GM18951 (cell line): ENCODE measurements around the gene TFF1.

Experiments
- POLR2A ChIP-seq: IDR thresholded peaks from 4 replicates; pipeline ENCODE4 v1.6.1; 2011; ENCODE audit warnings: mild to moderate bottlenecking; ENCODE audit not compliant: insufficient read length, insufficient read depth; ENCODE audit errors: extremely low read depth
- in situ Hi-C: fragments of 300-500 bp; cut with MboI; formaldehyde crosslinking; loops from one replicate; pipeline ENCODE4 v1.12.0; 2022; ENCODE audit warnings: low sequenced_read_pairs, mixed read lengths, inconsistent platforms; ENCODE audit not compliant: unreplicated experiment

Gene TFF1

DNA sequence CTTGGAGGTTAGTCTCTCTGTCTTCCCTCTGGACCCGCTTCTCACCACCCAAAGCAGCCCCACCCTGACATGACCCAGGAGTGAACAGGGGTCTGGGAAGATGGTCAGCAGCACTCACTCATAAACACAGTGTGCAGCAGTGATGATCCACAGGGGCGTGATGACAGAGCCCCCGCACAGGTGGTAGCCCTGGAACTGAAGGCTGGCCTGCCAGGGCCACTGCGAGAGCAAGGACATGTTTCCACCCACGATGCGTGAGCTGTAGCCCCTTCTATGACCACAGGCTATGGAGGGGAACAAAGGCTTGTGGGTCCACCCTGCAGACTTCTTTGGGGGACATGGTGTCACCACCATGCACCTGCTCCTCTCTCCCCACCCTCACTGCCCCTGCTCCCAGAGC lies 16.6 kb upstream of the TFF1 start:
- in situ Hi-C loops, result no loop called here
- TF ChIP-seq POLR2A, result no peak

DNA sequence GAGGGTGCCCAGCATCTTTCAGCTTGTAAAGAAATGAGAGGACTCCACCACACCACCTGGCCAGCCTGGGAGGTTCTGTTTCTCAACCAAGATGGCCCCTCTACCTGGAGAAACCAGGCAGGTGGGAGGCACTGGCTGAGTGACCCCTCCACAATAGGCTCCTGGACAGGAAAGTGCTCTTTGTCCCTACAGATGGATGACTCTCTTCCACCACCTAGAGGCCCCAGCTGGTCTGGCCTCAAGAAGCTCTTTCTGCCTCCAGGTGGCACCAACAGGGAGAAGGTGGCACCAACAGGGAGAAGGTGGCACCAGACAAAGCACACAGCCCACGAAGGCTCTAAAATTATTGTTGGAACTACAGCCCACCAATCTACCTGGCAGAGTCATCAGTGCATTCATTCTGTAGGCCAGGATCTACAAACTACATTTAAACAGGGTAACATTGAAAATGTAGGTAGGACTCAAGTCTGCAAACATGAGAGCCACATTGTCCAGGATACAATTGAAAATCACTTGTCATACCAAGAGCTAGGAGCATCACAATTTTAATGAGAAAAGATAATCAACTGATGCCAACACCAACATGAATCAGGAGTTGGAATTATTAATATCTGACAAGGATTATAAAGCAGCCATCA lies 15.1 kb upstream of the TFF1 start:
- TF ChIP-seq POLR2A, result no peak
- in situ Hi-C loops, result no loop called here

DNA sequence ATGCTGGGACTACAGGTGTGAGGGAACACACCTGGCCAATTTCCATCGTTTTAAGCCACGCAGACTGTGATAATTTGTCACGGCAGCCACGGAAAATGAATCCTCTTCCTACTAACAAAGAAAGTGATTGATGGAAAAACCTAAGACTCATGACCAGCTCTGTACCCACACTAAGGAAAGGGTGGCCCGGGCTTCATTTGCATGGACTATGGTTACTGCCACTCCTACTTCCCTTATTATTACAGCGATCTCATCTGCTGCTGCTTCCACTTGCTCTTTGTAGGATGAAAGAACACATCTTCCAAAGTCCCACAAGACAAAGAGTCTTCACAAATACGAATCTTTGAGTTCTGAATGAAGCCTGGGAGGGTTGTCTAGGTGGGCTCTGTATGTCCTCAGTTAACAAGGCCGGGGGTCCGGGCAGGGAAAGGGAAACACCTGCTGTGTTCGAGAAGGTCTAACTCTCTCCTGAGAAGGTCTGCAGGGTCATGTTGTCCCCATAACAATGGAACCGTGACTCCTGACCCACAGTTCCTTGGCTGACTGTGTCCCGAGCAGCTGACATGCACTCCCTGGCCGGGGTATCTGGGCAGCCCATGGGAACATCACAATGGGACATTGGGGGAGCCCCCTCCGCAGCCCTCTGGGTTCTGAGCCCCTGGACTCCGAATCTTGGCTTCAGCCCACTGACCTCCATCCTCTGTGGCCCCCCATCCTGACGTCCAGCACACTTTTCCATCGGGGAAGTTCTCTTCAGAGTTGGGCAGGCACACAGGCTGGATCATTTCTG lies 13.3 kb upstream of the TFF1 start:
- in situ Hi-C loops, result no loop called here
- no peak for TF ChIP-seq POLR2A

DNA sequence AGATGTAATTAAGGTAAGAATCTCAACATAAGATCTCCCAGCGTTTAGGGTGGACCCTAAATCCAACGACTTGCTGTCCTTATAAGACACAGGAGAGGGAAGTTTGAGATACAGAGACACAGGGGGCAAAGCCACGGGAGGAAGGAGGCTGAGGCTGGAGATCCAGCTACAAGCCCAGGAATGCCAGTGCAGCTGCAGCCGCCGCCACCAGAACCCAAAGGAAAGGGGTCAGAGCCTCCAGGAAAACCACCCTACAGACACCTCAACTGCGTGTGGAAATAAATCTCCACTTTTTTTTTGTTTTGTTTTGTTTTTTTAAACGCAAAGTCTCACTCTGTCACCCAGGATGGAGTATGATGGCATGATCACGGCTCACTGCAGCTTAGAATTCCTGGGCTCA lies 12.1 kb upstream of the TFF1 start:
- no peak for TF ChIP-seq POLR2A
- in situ Hi-C loops, result no loop called here

DNA sequence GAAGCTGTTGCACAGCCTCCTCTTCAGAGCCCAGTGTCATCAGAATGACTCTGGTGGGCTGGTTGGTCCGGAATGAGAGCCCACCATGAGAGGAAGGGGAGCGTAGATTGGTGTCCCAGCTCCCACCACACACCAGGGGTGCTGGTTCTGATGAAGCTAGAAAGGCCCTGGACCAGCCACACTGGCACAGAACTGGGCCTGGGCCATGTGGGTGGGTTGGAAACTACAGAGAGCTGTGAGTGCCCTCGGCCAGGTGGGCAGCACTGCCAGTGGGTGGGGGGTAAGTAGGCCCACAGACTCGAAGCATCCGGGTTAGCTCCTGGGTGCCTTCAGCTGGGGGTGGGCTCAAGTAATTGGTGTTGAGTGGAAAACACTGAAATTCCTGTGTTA lies 11.6 kb upstream of the TFF1 start:
- no peak for TF ChIP-seq POLR2A
- in situ Hi-C loops, result no loop called here

DNA sequence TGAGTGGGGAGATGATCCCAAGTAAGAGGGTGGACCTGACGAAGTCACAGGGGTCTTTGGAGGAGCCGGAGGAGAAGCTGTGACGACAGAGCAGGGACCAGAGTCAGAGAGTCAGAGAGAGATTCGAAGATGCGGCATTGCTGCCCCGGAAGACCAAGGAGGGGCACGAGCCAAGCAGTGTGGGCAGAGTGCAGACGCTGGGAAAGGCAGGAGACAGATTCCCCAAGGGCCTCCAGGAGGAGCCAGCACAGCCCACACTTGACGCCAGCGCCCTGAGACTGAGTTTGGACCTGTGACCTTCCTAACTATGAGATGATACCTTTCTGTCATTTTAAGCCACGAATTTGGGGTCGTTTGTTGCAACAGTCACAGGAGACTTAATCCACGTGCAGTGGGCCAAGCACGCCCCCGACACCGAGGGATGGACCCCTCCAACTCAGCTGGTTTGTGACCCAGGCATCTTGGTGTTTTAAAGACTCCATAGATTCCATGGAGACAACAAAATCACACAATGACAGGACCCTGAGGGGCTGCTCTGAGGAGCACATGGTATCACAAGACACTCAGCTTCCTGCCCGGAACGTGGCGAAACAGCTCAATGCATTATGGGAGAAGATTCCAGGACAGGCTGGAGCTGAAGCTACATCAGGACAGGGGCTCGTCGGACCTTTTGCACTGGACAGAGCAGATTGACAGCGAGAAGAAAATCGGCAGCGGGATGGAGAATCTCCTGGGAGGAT lies 11.0 kb upstream of the TFF1 start:
- in situ Hi-C loops, result no loop called here
- TF ChIP-seq POLR2A, result no peak

DNA sequence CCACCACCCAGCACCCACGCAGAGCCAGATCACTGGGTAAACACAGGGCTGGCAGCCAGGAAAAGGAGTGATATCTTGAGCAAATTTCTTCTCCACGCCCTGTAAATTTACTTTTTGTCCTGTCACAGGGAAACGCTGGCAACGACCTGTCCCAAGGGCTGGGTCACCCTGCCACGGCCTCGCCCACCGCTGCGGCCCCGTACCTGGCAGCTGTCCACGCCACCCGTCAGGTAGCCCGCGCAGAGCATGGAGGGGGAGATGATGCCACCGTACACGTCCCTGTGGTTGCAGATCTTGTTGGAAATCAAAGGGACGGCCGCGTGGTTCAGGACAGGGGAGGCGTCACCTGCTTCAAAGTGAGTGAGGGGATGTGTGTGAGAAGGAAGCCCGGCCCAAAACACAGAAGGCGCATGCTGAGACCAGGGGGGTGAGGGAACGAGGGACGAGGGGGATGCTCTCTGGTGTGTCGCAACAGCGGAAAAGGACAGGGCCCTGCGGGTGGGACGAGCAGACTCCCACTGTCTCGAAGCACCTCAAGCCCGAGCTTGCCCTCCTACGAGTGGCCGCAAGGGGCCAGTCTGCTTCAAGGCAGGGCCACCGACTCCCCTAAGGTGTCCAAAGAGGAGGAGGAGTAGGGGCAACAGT lies 10.1 kb upstream of the TFF1 start:
- no peak for TF ChIP-seq POLR2A
- in situ Hi-C loops, result no loop called here

DNA sequence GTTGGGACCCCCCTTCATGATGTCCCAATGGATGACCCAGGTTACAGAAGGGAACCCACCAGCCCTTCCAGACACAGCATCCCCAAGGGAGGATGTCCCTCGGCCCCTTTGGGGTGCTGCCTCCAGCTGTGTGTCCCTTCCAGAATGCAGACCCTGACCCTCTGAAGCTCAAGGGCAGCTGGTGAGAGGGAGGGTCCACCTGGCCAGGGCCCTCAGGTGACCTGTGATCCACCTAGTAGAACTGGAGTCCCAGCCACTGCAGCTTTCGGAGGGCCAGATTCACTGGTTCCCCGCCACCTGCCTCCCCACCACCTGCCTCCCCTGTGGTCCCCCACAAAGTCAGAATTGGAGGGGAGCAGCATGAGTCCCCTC lies 9.6 kb upstream of the TFF1 start:
- in situ Hi-C loops, result no loop called here
- TF ChIP-seq POLR2A, result no peak

DNA sequence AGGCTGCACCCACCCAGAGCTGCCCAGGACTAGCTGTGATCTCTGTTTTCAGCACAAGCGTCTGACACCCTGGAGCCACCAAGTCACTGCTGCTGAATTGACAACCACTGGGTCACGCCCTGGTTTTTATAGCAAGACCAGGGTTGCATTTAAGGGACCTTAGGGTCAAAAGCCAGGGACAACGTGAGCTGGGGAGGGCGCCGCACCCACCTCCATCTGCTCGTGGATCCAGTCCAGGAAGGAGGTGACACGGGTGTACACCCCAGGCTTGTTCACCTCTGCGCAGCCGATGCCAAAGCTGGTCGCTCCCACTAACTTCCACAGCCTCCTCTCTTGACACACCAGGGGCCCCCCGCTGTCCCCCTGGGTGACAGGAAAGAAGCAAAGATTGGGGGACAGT lies 9.2 kb upstream of the TFF1 start:
- in situ Hi-C loops, result no loop called here

DNA sequence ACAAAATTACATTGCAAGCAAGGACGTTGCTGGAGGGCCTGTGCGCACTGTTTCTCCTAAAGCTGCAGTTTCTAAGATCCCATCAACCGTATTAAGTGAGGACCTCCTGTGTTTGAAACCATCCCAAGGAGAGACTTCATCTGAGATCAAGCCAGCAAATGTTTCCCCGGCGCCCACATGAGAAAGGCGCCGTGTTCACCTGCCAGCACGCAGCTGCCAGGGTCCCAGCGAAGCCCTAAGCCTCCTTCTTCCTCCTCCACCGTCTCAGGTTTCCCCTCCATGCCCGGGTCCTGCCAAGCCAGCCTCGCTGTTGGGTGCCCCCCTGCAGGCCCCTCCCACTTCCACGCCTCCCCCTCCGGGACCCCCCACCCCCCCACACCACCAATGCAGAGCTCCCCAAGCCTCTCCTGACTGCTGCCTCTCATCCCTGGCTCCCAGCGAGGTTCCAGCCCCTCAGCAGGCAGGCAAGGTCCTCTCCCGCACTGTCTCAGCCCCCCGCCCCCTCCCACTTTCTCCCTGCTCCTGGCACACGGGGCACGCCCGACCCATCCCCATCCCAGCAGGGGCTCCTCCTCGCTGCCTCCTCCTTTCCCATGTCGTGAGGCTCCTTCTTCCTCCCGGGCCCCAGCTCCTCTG lies 8.6 kb upstream of the TFF1 start:
- no peak for TF ChIP-seq POLR2A
- in situ Hi-C loops, result no loop called here

More for the DNA sequence above, 9.2 kb upstream of the TFF1 start:
- no peak for TF ChIP-seq POLR2A

DNA sequence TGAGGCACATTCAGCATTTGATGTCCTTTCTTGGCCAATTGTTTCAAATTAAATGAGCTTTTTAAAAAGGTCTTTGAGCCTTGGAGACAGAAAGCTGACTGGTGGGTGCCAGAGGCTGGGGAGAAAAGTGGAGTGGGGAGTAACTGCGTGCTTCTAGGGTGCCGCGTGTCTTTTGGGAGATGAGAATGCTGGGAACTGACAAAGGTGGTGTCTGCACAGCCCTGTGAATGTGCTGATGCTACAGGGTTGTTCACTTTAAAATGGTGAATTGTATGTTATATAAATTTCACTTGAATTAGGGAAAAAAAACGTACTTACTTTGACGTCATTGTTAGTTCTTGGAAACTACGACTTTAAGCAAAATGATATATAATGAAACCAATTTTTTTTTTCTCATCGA lies 8.1 kb upstream of the TFF1 start:
- TF ChIP-seq POLR2A, result no peak
- in situ Hi-C loops, result no loop called here

DNA sequence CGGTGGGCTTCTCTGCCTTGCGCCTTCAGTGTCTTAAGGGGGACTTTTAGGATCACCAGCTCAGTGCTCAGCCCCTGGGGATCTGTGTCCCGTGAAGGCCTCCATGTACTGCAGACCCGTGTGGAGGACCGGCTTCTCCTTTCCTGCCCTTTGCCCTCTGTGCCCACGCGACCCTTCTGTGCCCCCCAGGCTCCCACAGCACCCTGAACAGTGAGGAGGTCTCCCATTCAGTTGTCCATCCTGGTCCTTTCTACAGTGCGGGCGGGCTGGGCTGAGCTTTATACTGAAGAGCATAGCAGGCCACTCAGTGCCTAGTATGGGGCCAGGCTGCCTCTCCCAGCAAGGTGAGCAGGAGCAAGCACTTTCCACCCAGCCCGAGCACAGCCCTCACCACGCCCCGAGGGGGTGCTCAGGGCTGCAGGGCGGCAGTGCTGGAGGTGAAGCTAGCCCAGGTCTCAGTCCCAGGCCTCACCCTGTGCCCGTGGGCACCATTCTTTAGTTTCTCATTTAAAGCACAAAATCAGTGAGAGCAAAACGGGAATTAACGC lies 7.6 kb upstream of the TFF1 start:
- in situ Hi-C loops, result no loop called here
- TF ChIP-seq POLR2A, result no peak
